ENCODE measurements around the gene MITF.

MITF gene

GRCh38 chr3:69983546-69984265, 244.4 kb downstream of the MITF start:
- DNase-seq = no peak

- no peak for DNase-seq
Observed at GRCh38 chr3:69985266-69985665, 246.0 kb downstream of the MITF start.

- no peak for DNase-seq
Observed at GRCh38 chr3:69986419-69986818, 247.2 kb downstream of the MITF start.

- DNase-seq = no peak
Observed at GRCh38 chr3:69987833-69988232, 248.6 kb downstream of the MITF start.

- no peak for DNase-seq
Observed at GRCh38 chr3:69993757-69994156, 254.5 kb downstream of the MITF start.

- DNase-seq = no peak
Observed at GRCh38 chr3:69994919-69995318, 255.7 kb downstream of the MITF start.

GRCh38 chr3:69997631-69998307, 258.5 kb downstream of the MITF start:
- DNase-seq = no peak

GRCh38 chr3:69998759-69999139, 259.5 kb downstream of the MITF start:
- no peak for DNase-seq

- DNase-seq = no peak
Observed at GRCh38 chr3:69999140-70000027, 260.1 kb downstream of the MITF start, which contains the start of gene SAMMSON. SAMMSON (plus strand) TSS chr3:69999733.

- no peak for DNase-seq
Observed at GRCh38 chr3:70000028-70000410, 260.8 kb downstream of the MITF start.

- DNase-seq = no peak
Observed at GRCh38 chr3:70000563-70001081, 261.4 kb downstream of the MITF start.

GRCh38 chr3:70003119-70003518, 263.9 kb downstream of the MITF start:
- DNase-seq = no peak

GRCh38 chr3:70006089-70006488, 266.8 kb downstream of the MITF start:
- no peak for DNase-seq

- DNase-seq = no peak
Observed at GRCh38 chr3:70010346-70010745, 271.1 kb downstream of the MITF start.

- DNase-seq = no peak
Observed at GRCh38 chr3:70011582-70011981, 272.3 kb downstream of the MITF start.

Data from NCI-H446 treated with DMSO at 0.1 percent for 48 hours (cell line).